Activated T-helper 9 cell treated with anti-CD3 and anti-CD28 coated beads, Interleukin-2, amount 50 U/mL, for 16 hours (primary cell): ENCODE results near the gene COPZ1.
"Not testable (repeated sequence)": the region's sequence is repeated elsewhere in the genome, so short reads cannot be mapped to it uniquely, and the experiment has no call there.

ENCODE experiments used
- DNase-seq: peaks from one replicate; pipeline ENCODE4 v3.0.0-alpha.2; 2020; ENCODE audit warnings: low read depth

The COPZ1 gene, protein sequence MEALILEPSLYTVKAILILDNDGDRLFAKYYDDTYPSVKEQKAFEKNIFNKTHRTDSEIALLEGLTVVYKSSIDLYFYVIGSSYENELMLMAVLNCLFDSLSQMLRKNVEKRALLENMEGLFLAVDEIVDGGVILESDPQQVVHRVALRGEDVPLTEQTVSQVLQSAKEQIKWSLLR

DNA sequence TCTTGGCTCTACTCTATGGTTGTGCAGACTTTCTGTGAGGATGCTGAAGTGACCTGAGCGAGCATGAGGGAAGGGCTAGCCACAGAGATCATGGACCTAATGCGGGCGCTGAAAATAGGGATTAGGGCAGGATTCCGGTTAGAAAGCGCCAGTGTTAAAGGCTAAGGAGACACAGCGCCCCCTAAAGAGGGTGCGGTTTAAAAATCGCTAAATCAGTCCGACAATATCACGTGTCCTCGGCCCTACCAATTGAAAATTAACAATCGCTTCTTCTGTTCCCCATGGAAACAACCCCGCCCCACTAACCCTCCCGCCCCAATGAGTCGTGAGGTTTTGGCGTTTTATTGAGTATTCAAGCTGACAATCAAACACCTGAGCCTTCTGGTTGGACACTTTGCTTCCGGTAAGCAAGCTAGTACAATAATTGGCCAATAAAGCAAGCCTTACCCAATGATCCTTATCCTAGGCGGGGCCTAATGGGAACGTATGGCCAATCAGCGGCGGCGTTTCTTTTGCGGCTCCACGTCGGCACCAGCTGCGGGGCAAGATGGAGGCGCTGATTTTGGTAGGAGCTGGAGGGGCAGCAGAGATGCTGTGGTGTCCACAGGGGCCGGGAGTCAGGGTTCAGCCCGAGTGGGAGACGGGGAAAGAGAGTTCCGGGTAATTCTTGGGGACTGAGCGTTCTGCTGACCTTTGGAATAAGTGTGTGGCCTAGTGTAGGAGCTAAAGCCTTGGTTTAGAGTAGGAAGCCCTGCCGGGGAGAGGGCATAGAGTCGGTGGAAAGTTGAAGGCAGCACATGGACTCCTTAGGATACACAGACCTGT lies at the start of gene COPZ1:
COPZ1 (plus strand) TSS at position 515 of the 825 bp plus-strand sequence; CDS start at position 548, 33 bp downstream.
- DNase-seq, result peak; percentile 87

GRCh38 chr12:54276368-54276767 lies 48.6 kb upstream of the COPZ1 start:
- no peak for DNase-seq

GRCh38 chr12:54277823-54278276 lies 47.1 kb upstream of the COPZ1 start:
- no peak for DNase-seq

DNA sequence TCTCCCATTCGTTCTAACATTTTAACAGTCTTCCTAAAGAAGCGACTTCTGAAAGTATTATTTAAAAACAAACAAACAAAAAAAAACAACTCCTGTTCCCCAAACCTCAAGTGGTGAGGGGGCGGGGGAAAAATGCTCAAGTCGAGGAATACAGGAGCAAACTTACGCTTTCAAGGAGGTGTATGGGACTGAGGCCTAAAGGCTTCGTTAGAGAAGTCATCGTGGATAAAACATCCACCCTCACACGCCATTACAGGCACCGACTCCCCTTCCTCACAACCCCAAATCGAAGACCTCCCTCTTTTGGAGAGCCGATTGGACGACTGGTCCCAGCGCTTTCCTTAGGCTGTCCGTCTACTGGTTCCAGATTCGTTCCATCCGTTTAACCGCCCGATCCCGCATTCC lies 45.7 kb upstream of the COPZ1 start:
- no peak for DNase-seq

- DNase-seq, result peak; percentile 99
Measured at GRCh38 chr12:54279632-54280467, 45.1 kb upstream of the COPZ1 start, which contains the start of gene CBX5. Gene CBX5 (minus strand): TSS chr12:54280122. CDS start chr12:54257650, 22,472 bp downstream.

DNA sequence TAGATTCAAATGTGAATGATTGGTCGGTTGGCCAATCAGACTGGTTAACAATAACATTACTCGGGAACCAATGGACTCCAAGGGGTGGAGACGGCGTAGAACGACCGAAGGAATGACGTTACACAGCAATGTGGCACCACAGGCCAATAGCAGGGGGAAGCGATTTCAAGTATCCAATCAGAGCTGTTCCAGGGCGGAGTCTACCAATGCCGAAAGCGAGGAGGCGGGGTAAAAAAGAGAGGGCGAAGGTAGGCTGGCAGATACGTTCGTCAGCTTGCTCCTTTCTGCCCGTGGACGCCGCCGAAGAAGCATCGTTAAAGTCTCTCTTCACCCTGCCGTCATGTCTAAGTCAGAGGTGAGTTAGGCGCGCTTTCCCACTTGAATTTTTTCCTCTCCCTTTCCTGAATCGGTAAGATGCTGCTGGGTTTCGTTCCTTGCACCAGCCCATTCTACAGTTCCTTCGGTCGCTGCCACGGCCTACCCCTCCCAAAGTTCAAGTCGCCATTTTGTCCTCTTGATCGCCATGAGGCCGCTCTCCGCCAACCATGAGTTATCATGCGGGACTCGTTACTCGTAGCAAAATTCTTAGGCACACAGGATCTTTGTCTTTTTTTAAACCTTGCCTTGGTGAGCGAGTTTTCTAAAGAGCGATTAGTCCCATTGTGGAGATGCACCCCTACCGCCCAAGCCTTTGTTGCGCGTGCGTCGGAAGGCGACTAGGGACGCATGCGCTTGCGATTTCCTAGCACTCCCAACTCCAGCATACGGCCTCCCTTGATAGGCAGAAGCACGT lies 44.3 kb upstream of the COPZ1 start, which contains the start of gene HNRNPA1:
HNRNPA1 (plus strand) TSS at position 259 of the 793 bp plus-strand sequence; CDS start at position 341, 82 bp downstream.
- DNase-seq, result peak; percentile 87

GRCh38 chr12:54281261-54281638 lies 43.7 kb upstream of the COPZ1 start:
- not testable (repeated sequence) for DNase-seq

DNA sequence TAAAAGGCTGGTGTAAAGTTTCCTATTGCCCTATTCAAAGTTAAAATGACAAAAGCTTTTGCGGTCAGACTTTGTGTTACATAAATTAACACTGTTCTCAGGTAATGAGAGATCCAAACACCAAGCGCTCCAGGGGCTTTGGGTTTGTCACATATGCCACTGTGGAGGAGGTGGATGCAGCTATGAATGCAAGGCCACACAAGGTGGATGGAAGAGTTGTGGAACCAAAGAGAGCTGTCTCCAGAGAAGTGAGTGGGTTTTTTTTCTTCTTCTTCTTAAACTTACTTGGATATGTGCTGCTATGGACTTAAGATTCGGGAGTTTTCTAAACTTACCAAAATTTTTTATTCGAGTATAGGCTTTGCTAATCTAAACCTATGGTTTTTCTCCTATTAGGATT lies 43.2 kb upstream of the COPZ1 start:
- not testable (repeated sequence) for DNase-seq

DNA sequence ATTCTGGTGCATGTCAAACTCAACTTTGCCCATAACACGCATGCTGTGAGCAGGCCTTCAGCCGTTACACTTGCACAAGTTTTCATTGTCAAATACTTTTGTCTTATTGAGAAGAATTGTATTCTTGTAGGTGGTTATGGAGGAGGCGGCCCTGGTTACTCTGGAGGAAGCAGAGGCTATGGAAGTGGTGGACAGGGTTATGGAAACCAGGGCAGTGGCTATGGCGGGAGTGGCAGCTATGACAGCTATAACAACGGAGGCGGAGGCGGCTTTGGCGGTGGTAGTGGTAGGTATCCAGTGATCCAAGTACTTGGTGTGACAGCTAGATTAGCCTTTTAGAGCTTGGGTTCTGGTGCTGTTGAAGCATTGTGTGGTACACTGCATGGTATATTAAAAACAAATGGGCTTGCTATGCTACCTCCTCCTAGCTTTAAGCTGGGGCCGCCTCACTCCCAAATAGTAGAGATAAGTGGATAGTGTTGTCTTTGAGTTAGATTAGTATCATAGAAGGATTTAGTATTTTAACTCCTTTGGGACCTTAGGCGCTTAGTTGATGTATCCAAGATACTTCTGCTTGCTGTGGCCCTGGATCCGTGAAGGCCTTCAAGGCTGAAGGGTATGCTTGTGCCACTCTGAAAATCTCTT lies 41.9 kb upstream of the COPZ1 start:
- no peak for DNase-seq

DNA sequence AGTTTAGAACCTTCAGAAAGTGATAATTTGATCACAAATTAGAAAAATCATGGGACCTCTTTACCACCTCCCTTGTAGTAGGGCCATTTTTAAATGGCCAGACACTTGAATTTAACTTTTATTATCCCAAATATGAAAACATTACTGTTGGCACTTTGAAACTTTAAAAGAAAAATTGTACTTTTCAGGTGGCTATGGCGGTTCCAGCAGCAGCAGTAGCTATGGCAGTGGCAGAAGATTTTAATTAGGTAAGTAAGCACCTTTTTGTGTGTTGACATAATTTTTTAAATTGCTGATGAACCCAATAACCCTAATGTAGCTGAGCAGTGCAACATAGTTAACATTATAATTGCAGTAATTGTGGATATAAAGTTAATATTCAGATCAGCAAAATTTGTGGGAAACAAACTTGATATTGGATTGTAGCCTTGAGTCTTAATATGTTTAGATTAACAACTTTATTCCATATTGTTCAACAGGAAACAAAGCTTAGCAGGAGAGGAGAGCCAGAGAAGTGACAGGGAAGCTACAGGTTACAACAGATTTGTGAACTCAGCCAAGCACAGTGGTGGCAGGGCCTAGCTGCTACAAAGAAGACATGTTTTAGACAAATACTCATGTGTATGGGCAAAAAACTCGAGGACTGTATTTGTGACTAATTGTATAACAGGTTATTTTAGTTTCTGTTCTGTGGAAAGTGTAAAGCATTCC lies 40.7 kb upstream of the COPZ1 start:
- DNase-seq, result not testable (repeated sequence)

DNA sequence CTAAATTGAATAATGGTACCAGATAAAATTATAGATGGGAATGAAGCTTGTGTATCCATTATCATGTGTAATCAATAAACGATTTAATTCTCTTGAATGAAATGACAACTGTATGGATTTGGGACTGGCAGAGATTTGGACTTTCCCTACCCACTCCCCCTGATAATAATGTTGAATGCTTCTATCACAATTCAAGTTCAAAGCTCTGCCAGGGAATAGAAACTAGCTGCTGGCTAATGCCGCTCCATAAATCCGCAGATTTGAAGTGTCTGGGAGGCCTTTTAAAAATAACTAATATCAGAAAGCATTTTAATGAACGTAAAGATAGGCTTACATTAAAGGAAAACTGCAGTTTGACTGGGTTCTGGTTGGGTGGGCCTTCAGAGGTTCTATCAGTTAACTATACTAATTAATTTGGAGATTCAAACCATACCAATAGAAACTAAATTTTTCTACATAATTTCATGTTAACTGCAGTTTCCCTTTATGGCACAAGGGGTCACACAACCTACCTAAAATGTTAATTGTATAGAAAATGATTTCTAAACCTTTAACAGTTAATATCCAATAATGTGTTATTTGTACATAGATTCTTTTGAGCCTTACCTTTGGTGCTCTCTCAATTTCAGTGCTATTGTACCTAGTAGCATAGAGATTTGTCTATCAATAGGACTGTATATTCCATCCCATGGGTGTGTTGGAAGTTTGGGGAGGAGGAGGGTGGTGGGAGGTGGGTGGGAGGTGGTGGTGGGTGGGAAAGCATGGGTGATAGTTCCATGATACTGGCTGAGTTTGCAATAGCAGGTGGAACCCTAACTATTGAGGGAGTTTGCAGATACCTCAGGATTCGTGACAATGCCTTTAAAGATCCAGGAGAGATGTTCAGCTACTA lies 39.5 kb upstream of the COPZ1 start:
- DNase-seq, result no peak

DNA sequence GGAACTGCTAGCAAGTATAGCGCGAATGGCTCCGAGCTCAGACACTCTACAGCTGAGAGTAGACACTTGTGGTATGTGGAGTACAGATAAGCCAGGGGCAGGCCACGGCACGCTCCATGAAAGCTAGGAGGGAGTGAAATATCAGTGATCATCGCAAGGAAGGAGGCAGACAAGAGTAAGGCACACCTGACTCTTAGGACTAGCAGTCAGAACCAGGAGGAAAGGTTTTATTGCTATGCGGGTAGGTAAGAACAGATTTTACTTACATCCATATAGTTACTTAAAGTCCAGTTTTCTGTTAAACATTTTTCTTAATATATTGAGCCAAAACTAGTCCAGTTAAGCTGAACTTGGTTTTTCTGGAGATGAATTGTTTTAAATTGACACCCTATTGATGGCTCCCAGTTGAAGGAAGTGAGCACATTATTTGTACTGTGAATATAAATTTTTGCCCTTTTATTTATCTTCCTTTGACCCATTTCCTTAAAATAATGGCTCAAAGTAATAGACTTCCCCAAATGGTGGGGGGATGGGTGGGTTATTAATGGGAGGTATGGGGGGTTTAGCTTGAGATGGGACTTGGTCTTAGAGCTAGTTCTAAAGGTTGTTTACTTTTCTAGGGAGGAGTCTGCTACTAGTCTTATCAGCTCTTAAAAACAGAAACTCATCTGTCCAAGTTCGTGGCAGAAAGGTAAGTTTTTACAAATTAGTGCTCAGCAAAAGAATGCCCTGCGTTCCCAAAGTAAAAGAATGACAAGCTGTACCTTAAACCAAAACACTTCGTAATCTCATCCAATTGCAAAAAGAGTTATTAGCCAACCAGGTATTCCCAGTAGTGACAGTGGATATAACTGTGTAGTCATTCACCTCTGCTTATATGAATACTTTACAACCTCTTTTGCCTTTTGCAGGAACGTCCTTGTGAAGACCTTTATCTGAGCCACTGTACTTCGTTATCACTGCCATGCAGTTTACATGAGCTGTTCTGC lies 38.6 kb upstream of the COPZ1 start:
- DNase-seq, result no peak

DNA sequence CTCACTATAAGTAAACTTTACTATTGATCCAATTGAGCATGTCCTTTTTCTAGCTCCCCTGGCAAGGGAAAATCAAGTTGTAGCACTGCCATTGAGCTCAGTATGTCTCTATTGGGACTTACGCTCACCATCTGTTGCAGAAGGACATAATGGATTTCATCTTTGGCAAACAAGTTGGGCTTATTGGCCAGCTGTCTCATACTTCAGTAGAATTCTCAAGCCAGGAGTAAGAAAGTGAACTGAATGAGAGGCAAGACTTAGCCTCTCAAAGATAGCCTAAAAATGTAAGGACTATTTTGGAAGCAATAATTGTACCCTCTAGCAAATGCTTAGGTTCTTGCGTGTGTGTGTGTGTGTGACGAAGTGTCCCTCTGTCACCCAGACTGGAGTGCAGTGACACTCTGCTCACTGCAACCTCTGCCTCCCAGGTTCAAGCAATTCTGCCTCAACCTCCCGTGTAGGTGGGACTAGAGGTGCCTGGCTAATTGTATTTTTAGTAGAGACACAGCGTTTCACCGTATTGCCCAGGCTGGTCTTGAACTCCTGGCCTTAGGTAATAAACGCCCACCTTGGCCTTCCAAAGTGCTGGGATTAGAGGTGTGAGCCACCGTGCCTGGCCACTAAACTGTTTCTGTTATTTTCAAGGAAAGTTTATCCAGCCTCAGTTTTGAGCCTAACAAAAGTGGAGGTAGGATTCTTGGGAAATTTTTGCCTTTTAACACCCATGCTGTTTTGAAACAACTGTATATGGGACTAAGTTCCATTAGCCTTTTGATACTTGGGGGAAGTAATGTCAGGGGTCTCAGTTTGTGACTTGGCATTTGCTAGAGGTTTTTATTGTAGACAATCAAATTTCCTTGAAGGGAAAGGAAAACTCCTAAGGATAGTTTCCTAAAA lies 37.4 kb upstream of the COPZ1 start:
- no peak for DNase-seq

DNA sequence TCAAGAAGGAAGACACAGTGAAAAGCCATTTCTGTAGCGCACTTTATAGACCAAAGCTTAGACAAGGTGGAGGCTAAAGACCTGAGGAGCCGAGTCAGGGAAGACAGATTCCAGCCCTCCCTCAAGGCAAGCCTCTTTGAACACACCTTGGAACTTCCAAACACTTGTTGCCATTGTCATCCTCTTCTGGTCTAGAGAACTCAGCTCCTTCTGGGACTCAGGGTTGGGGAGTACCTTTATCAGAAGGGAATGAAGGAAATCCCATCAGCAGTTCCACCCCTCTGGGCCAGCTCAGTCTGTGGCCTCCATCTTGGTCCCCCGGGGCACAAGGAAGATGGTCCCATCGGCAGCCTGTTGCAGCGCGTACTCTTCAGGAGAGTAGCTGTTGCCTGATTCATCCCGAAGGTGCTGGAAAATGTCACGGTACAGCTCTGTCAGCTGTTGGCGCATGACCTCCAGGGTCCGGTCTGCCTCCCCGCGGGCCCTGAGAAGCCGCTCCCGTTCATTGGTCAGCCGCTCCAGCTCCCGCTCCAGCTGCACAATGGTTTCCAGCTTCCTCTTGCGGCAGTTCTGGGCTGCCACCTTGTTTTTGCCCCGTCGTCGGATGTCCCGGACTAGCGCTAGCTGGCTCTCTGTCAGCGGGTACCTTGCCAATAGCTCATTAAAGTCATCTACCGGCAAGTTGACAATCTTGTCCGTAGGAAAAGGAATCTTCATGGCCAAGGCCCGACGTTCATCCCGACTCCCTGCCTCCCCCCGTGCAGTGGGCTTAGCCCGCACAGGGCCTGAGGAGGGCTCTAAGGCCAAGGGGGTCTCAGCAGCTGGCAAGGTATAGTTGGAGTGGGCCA lies 32.6 kb upstream of the COPZ1 start:
- DNase-seq, result no peak

DNA sequence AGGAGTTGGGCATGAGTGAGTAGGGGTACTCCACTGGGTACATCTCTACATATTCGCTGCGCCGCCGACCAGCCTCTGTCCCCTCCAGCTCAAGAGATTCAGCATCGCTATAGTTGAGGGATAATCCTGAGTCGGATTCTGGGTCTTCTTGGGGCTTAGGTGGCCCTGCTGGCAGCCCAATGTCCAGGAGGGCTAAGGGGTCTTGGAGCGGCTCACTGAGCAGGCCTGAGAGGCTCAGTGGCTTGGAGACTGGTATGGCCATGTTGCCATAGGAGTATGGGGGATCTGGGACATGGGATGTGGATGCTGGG lies 32.0 kb upstream of the COPZ1 start:
- DNase-seq, result no peak
